ENCODE data around the gene ZNF608. TPM values are rescaled to one million over a fixed set of nuclear protein-coding genes. Genes with fewer than 3 reads are reported as not detected.

Gene ZNF608
- total RNA-seq, 1 experiment from 2014 or later, result 0.95 TPM

- intact Hi-C loops (cut with micrococcal nuclease), result no loop called here
- CTCF ChIA-PET, result no interaction called here
These were observed 16.6 kb downstream of the ZNF608 start for GRCh38 chr5:124729720-124730359.

GRCh38 chr5:124728968-124729332 lies 17.5 kb downstream of the ZNF608 start:
- Histone ChIP-seq H3K9me3 (ENCODE audit: low read length) (no peaks in the 10 kb centered on the region), H3K4me2 (ENCODE audit: low read length) (no peak overlapping the region), H3K4me3 (ENCODE audit: low read length) (no peak overlapping the region), H4K20me1 (ENCODE audit: low read length) (no peaks in the 10 kb centered on the region), H3K9ac (ENCODE audit: low read length) (no peak overlapping the region), H3K9me2 (replicated peaks; ENCODE audit: low read length) (no peaks in the 10 kb centered on the region), H3K36me3 (ENCODE audit: low read depth, low read length) (no peaks in the 10 kb centered on the region), H3K27me3 (ENCODE audit: low read length) (no peaks in the 10 kb centered on the region), H3F3A (ENCODE audit: low read length, unreplicated experiment) (no peaks in the 10 kb centered on the region), H2AFZ (ENCODE audit: low read length) (no peak overlapping the region), H3K27ac (ENCODE audit: low read length) (no peak overlapping the region), H3K79me2 (ENCODE audit: low read length) (no peaks in the 10 kb centered on the region), H3K4me1 (ENCODE audit: insufficient read depth, low read length) (no peaks in the 10 kb centered on the region)
- no peak for TF ChIP-seq CTCF (conservative IDR thresholded peaks at IDR 0.05; ENCODE audit: low read depth, low read length)
- no peak for TF ChIP-seq EZH2 (IDR thresholded peaks at IDR 0.05; ENCODE audit: low read length, unreplicated experiment)
- TF ChIP-seq EZH2phosphoT487 (IDR thresholded peaks at IDR 0.05; ENCODE audit: borderline replicate concordance, low read length), result no peak
- intact Hi-C loops (cut with micrococcal nuclease), result no loop called here
- DNase-seq (no peak), ATAC-seq (no peak)
- ChIA-PET CTCF (no interaction called here), POLR2A (ENCODE audit: unreplicated experiment) (no interaction called here)
- no TSS peak for BruUV-seq (replicated peaks)

More at GRCh38 chr5:124729720-124730359, 16.6 kb downstream of the ZNF608 start:
- Histone ChIP-seq H3K27me3 (ENCODE audit: low read length) (no peaks in the 10 kb centered on the region), H3K9me3 (ENCODE audit: low read length) (no peaks in the 10 kb centered on the region), H3K4me2 (ENCODE audit: low read length) (no peak overlapping the region), H3K9ac (ENCODE audit: low read length) (no peak overlapping the region), H3K4me1 (ENCODE audit: insufficient read depth, low read length) (no peaks in the 10 kb centered on the region), H3K27ac (ENCODE audit: low read length) (no peak overlapping the region), H3K9me2 (replicated peaks; ENCODE audit: low read length) (no peaks in the 10 kb centered on the region), H4K20me1 (ENCODE audit: low read length) (no peaks in the 10 kb centered on the region), H3K79me2 (ENCODE audit: low read length) (no peaks in the 10 kb centered on the region), H3K36me3 (ENCODE audit: low read depth, low read length) (no peaks in the 10 kb centered on the region), H2AFZ (ENCODE audit: low read length) (no peak overlapping the region), H3K4me3 (ENCODE audit: low read length) (no peak overlapping the region), H3F3A (ENCODE audit: low read length, unreplicated experiment) (no peaks in the 10 kb centered on the region)
- ATAC-seq, result no peak
- BruUV-seq (replicated peaks), result no TSS peak
- no peak for DNase-seq
- POLR2A ChIA-PET (ENCODE audit: unreplicated experiment), result no interaction called here
- TF ChIP-seq EZH2 (IDR thresholded peaks at IDR 0.05; ENCODE audit: low read length, unreplicated experiment) (no peak), EZH2phosphoT487 (IDR thresholded peaks at IDR 0.05; ENCODE audit: borderline replicate concordance, low read length) (no peak), CTCF (conservative IDR thresholded peaks at IDR 0.05; ENCODE audit: low read depth, low read length) (no peak)

- Histone ChIP-seq H3K4me2 (ENCODE audit: low read length) (no peak overlapping the region), H3F3A (ENCODE audit: low read length, unreplicated experiment) (no peaks in the 10 kb centered on the region), H3K4me3 (ENCODE audit: low read length) (no peak overlapping the region), H3K27me3 (ENCODE audit: low read length) (no peaks in the 10 kb centered on the region), H3K27ac (ENCODE audit: low read length) (no peak overlapping the region), H4K20me1 (ENCODE audit: low read length) (no peaks in the 10 kb centered on the region), H2AFZ (ENCODE audit: low read length) (no peak overlapping the region), H3K9me2 (replicated peaks; ENCODE audit: low read length) (no peaks in the 10 kb centered on the region), H3K36me3 (ENCODE audit: low read depth, low read length) (no peaks in the 10 kb centered on the region), H3K9me3 (ENCODE audit: low read length) (no peaks in the 10 kb centered on the region), H3K9ac (ENCODE audit: low read length) (no peak overlapping the region), H3K79me2 (ENCODE audit: low read length) (no peaks in the 10 kb centered on the region), H3K4me1 (ENCODE audit: insufficient read depth, low read length) (no peaks in the 10 kb centered on the region)
- ChIA-PET CTCF (no interaction called here), POLR2A (ENCODE audit: unreplicated experiment) (no interaction called here)
- TF ChIP-seq EZH2 (IDR thresholded peaks at IDR 0.05; ENCODE audit: low read length, unreplicated experiment) (no peak), EZH2phosphoT487 (IDR thresholded peaks at IDR 0.05; ENCODE audit: borderline replicate concordance, low read length) (no peak), CTCF (conservative IDR thresholded peaks at IDR 0.05; ENCODE audit: low read depth, low read length) (no peak)
- ATAC-seq (no peak), DNase-seq (no peak)
- no TSS peak for BruUV-seq (replicated peaks)
- intact Hi-C loops (cut with micrococcal nuclease), result no loop called here
These were observed 18.0 kb downstream of the ZNF608 start for GRCh38 chr5:124728331-124728967.

All from PC-3 (cell line).